CD1c-positive myeloid dendritic cell (primary cell): ENCODE results near the gene ITM2C.

Experiments
- DNase-seq: peaks from one replicate; pipeline ENCODE4 v3.0.0-alpha.2; 2016; ENCODE audit errors: extremely low spot score

Gene ITM2C

DNA sequence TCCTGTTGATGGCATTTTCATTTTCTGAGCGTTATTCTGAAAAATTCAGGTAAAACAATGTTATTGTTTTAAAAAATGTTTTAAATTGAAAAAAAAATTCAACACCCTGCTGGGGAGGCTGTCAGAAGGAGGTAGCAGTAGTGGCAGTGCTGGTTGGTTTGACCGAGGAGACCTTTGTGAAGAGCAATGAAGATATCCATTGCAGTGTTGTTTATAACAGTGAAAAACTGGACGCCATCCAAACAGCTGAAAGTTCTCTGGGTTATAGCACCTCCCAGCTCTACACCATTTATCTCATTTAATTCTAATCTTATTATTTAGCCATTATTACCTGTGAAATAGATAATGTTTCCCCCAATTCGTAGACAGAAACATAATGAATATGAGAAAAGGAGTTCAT is 12.6 kb upstream of the ITM2C start:
- DNase-seq: no peak

DNA sequence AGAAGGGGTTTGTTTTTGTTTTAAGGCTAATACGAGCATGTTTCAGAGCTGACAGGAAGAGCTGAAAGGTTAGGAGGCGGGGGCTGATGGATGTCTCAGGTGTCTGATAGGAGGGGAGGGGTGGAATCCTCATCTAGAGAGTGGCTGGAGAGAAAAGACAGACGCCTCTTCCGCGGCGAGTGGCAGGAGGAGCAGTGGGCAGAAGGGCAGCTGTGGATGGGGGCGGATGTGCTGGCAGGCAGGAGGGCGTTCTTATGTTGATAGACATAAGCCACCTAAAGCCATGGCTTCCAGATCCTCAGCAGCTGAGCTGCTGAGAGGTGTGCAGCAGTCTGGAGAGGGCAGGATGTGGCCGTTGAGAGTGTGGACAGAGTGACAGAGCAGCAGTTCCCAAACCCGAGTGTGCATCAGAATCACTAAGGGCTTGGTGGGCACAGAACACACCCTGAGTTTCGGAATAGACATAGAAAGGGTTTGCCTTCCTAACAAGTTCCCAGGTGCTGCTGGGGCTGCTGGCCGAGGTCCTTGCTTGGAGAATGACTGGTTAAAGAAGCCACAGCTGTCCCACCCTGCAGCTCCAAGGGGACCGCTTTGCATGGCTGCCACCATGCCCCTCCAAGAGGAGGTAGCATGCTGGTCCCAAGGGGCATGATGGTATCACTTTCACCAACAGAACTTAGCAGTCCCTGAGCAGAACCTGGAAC is 3.0 kb upstream of the ITM2C start:
- DNase-seq: no peak

- no peak for DNase-seq
These were observed 2.5 kb upstream of the ITM2C start for GRCh38 chr2:230862292-230862691.

GRCh38 chr2:230863031-230863430 is 1.7 kb upstream of the ITM2C start:
- no peak for DNase-seq

- no peak for DNase-seq
These were observed 1.2 kb upstream of the ITM2C start for GRCh38 chr2:230863442-230864121.

DNA sequence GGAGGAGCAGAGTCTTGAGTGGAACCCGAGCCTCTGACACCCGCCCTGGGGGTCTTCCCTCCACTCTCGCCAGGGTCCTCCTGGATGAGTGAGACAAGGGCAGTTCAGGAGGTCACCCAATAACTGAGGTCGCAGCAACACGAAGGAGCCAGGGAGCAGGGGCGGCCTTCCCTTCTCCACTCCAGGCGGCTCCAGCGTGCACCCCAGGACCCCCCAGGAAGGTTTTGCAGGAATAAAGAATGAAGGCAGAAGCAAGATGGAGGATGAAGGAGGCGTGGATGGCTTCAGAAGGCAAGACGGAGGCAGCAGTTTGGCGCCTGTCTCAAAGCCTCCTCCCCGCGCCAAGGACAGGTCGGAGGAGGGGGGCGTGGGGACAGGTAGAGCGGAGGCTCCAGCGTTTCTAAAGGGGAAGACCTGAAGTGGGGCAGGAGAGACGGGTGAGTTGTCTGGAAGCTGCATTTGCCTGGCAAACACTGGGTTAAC is 579 bp upstream of the ITM2C start:
- DNase-seq: no peak

GRCh38 chr2:230865307-230865765 is 594 bp downstream of the ITM2C start:
- DNase-seq: no peak

DNA sequence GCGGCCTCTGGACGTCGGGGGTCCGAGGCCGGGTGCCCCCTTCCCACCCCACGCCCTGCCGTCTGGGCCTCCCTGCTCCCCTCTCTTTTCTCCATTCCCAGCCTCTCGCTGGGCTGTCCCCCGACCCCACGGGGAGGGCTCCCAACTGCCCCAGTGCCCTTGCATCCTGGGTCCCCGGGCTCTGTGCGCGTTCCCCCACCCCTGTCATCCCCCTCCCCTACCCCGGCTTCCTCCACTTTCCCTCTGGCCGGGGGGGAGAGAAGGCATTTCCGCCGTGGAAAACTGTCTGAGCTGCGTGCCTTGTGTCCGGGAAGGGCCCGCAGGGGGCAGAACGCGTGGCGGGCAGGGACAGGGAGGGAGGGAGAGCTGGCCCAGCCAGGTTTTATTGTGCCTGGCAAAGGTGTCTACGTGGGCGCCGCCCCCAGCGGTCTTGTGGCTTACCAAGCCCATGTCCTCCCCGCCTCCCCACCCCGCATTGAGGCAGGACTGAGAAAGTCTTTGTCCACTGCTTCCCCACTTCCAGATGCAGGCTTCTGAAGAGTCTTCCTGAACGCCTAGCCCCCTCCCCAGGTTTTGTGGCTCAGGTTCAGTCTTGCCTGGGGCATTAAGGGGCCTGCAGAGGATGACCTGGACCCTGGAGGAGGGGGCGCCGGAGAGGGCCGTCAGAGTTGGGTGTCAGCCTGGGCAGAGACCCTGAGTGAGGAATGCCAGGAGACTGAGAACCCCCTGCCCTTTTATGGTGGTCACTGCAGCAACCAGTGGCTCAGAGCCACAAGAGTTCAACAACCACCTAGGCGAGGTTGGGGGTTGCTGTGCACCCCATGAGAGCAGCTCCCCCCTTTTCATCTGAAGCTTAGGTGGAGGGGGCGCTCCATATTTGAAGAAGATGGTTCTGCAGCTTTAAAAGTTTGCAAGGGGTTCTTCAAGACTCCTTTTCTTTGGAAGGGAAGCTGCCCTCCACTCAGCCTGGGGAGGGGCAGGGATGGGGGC is 1.3 kb downstream of the ITM2C start:
- DNase-seq: no peak

DNA sequence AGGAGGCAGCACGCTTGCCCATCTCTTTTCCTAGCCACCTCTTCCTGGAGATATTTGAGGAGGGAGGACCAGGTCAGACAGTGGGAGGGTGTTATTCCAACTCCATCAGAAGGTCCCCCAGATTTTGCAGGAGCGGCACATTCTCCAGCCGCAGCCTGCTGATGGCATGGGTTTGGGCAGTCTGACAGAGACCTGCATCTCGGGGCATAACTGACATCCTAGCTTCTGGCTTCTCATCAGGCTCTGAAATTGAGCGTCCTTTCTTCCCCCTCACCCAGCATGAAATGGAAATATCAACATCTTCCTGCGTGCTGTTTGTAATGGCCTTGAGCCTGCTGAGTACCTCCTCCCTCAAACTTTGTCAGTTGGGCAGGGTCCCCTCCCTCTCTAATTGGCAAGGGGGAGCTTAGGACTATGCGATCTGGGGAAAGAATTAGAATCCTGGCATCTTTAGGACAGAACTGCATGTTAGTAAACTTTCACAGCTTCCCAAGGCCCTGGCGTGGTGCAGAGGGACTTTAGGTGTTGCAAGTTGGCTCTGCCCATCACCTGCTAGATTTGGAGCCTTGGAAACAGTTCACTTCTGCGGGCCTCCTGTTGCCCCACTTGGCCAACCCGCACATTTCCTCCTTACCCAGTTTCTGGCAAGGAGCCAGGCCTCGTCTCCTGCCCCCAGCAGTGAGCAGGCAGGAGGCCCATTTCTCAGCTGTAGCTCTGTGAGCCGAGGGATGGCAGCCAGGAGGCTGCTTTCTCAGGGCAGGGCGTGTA is 2.2 kb downstream of the ITM2C start:
- DNase-seq: peak; percentile 53

DNA sequence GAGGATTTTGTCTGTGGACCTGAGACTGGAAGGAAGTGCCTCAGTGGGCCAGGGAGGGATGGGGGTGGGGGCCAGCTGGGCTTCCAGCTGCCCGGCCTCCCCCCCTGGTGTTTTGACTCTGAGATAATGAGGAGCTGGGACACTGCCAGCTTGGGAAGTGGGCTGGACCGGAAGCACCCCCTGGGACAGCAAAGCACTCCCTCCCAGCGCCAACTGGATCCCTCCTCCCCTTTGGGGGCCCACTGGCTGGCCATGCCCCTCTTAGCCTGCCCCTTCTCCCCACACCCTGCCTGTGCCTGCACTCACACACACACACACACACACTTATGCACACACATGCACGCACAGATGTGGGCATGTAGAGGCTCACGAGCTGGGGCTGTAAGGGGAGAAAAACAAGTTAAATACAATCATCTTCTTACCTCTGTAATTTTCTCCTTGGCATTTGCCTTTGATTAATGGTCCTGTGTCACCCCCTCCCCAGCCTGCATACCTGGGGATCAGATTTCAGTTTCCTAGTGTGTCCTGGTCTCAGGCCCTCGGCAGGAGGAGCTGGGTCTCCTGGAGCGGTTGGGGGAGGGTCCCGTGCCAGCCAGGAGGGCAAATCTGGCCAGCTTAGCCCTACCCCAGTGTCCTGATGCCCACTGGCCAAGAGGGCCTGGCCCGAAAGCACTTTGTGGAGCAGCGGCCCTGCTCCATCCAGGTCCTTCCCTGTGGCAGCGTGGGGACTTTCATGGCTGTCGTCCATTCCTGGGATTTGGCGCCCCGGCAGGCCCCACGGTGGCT is 3.6 kb downstream of the ITM2C start:
- DNase-seq: no peak

- no peak for DNase-seq
These were observed 4.5 kb downstream of the ITM2C start for GRCh38 chr2:230868947-230869913.

- DNase-seq: no peak
These were observed 5.3 kb downstream of the ITM2C start for GRCh38 chr2:230869914-230870543.

DNA sequence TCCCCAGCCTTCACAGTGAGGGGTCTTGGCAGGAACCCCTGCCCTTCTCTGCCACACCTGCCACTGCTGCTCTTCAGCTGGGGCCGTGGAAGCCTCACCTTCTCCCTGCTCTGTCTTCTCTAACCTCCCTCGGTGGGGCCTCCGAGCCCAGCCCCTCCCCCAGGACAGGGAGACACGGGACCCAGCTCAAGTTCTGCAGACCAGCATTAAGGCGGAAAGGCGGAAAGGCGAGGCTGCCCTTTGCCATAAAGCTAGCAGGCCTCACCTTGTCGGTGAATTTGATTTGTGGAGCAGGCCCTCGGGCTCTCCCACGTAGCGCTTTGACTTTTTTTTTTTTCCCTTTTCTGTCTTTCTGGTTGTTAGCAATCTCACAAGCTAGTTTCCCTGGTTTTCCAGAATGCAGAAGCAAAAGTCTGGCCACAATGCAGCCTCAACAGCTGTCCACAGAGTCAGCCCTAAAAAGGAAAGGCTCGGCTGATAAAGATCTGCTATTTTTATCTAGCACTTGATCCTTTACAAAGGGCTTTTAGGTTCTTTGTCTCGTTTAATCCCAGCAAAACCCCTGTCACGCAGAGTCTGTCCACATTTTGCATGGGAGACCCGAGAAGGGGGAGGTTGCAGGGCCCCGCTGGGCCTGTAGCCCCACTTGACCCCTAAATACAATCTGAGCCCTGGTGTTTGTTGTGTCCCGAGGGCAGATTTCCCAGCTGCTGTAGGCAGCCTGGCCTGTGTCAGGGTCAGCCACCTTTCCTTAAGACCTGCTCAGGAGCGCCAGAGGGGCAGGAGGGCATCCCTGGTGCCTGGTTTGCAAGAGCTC is 6.0 kb downstream of the ITM2C start:
- peak; percentile 24 for DNase-seq

DNA sequence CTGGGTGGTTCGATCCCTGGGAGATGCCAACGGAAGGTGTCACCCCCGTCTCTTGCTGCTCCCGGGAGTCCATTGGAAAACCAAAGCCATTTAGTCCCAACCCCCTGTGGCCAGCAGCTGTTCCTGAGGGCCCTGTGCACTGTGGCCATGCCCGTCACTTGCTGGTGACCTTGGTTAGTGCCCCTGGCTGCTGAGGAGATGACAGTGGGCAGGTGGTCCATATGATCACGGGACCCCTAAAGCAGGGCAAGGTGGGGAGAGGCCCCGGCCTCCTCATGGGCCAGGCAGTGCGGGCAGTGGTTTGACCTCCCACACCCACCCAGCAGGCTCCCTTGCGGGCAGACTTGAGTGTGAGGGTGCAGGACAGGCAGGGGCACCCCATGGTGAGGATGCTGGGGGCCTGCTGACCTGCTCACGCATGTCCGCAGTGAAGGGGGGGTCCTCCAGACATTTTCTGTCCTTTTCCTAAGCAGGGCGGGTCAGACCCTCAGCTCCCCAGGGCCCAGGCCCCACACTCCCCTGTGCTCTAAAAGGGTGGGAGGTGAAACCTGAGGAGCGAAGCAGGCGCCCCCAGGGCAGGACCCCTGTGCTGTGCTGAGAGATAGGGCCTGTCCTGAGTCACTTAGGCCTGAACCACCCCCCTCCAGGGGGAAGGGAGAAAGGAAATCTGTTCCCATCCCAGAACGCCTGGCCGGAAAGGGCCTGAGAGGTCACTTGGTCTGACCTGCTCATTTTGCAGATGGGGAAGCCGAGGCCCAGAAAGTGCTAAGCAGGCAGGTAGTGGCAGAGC is 6.8 kb downstream of the ITM2C start:
- DNase-seq: no peak

- DNase-seq: no peak
These were observed 7.6 kb downstream of the ITM2C start for GRCh38 chr2:230872151-230872967.

DNA sequence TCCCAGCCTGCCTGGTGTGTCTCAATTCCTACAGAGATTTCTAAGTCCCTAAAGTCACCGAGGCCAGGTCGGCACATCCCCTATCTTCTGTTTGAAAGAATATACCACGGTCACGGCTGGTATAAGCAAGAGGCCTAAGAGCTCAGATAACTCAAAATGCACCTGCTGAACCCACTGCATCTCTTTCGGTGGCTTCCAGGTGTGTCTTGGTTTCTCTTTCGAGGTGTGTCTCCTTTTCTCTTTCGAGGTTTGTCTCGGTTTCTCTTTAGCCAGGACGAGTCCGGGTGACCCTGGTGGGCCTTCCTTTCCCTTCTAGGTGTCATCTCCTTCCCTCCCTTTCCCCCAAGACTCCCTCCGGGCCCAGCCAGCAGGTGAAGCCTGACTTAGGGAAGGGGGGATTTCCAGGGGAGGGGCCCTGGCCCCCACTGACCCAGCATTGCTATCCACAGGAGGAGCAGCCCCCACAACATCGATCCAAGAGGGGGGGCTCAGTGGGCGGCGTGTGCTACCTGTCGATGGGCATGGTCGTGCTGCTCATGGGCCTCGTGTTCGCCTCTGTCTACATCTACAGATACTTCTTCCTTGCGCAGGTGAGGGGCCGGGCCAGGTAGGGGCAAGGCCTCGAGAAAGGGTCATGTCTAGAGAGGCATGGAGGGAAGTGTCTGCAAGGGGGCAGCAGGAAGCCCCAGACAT is 8.4 kb downstream of the ITM2C start:
- no peak for DNase-seq
